Iris pigment epithelial cell (primary cell): ENCODE measurements around the gene GJD2.

Source experiments
- DNase-seq: peaks from one replicate; pipeline ENCODE4 v3.0.0-alpha.2; 2011; ENCODE audit warnings: low read depth

The GJD2 gene

DNA sequence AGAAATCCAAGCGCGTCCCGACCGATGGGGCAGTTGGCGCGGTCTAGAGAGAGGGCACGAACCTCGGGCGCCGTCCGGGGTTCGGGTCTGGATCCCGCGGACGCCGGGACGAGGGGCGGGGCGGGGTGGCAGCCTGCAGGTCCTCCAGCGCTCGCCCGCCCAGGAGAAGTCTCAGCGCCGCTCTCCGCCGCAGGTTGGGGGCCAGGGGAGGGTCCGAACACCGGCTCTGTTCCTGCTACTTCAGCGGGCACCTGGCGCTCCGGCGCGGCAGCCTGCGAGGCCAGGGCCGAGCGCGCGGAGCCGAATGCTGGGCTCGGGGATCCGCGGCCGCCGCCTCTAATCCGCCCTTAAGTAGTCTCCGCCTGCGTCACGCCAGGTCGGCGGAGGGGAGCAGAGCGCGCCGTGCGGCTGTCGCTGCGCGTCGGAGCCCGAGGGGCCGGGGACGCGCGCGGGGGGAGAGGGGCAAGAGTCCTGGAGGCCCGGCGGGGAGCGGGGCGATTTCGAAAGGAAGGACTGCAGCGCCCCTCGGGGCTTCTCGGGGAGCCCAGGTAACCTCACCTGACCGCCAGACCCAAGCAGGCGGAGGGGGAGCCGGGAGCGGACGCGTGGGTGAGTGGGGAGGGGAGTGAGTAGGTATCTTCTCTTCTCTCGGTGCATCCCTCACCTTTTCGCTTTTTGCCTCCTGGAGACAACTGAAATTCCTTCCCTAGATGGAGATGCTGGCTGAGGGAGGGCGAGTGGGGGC lies at the start of gene GJD2:
TSS of gene GJD2 (minus strand) at position 325 of the 745 bp plus-strand sequence. CDS start 510 bp downstream, outside the sequence.
- no peak for DNase-seq

DNA sequence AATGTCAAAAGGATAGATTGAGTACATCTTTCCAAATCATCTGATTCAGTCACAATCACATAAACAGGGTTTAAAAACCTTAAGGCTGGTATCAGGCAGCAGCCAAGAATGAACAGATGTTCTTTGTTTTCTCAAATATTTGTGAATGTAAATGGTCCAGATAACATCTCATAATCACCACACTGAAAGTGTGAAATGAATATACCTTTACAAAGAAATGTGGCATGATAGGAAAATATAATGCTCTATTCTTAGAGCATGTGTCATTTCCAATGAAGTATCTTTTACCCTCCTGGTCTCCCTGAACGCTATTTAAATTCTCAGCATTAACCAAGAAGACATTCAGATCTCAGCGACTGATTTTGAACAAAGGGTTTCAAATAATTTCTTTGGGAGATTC lies 49.3 kb upstream of the GJD2 start:
- DNase-seq = no peak

GRCh38 chr15:34802803-34803750 lies 48.3 kb upstream of the GJD2 start:
- DNase-seq = no peak

GRCh38 chr15:34802371-34802770 lies 47.6 kb upstream of the GJD2 start:
- no peak for DNase-seq

- peak; percentile 10 for DNase-seq
Observed at GRCh38 chr15:34799149-34800101, 44.6 kb upstream of the GJD2 start.

GRCh38 chr15:34796847-34797435 lies 42.1 kb upstream of the GJD2 start:
- DNase-seq = no peak

DNA sequence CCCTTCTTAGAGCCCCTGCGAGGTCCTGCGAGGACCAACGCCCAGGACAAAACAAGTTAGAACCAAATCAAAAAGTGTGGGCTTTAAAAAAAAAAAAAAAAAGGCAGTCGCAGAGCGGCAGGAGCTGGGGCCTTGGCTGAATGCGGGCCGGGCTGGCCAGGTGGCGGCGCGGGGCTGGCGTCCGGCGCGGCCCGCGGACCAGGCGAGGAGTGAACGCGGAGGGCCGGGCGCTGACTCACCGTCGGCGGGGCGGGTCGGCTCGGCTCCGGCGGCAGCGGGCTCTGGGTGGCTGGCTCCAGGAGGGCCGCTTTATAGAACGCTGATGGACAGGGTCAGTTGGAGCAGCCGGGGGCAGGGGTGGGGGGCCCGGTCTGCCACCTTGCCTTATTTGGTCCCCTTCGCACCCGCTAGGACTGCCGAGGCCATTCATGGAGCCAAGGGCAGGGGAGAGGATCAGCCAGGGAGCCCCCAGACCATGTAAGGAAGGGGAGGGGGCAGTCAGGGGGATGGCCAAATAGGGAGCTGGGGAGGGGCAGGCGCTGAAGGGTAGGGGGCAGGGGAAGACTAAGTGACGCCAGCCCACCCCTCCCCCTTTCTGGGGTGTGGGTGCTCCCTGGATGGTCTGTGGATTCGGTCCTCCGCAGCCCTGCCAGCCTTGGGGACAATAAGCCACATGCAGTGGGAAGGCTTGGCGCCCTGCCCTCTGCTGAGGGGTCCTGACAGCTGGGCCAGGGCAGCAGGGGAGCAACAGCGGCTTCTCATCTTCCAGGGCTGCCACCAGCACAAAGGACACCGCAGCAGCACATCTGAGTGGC lies 40.7 kb upstream of the GJD2 start, which contains the start of gene ACTC1:
TSS of gene ACTC1 (minus strand) at position 283 of the 815 bp plus-strand sequence. CDS start 741 bp downstream, outside the sequence.
- peak; percentile 61 for DNase-seq

- DNase-seq = no peak
Observed at GRCh38 chr15:34794590-34795206, 39.9 kb upstream of the GJD2 start.

DNA sequence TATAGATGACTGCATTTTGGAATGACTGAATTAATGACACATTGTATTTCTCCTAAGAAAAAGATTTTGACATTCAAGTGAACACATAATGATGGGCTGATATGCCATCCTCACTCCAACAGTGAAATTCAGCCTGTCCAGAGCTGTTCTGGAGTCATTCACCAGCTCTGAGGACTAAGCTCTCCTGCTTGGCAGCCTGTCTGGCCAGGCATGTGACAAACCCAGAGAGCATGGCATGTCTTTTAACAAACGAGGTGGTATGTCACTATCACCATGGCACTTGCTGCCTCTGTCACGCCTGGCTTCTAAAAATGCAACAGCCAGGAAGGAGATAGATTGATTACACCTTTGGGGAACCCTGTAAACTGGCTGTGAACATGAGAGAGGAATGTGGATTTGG lies 39.1 kb upstream of the GJD2 start:
- DNase-seq = no peak

DNA sequence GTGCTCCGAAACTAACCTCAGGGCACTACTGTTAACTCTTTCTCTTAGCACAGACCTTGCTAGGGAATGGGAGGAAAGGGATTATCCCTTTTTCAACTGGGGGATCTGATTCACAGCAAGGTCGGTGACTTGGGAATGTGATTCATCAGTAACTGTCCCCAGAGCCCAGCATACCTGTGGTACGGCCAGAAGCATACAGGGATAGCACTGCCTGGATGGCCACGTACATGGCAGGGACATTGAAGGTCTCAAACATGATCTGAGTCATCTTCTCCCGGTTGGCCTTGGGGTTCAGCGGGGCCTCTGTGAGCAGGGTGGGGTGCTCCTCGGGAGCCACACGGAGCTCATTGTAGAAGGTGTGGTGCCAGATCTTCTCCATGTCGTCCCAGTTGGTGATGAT lies 38.3 kb upstream of the GJD2 start:
- DNase-seq = no peak

DNA sequence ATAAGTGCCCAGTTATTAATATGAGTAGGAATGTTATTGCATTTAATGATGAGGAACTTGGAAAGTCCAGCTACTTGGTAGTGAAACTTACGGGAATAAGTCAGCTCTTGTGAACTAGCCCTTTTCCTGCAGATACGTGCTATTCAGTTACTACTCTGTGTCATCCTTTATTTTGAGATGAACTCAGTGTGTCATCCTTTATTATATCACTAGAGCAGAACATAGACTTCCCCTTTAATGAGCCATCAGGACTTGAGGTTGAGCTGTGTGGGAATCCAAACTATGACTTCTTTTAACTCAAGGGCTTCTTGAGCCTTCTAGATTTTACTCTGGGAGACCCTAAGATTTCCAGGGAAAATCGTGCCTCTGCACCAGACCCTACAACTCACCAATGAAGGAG lies 36.9 kb upstream of the GJD2 start:
- no peak for DNase-seq

- DNase-seq = no peak
Observed at GRCh38 chr15:34790121-34790520, 35.3 kb upstream of the GJD2 start.

DNA sequence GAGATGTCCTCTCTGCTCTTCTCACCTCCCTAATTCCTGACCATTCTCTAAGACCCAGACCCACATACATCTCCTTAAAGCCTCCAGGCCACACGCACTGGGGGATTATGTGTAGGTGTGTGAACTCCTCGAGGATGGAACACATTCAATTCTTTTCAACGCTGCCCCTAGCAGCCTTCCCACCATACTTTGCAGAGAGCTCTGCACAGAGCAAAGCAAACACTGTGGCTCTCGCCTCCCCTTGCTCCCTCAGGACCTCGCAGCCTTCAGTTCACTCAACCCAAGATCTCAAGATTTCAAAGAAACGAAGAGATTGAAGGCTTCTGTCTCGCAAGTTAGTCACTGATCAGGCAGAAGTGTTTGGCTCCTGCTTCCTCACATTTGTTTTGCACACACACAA lies 34.5 kb upstream of the GJD2 start:
- no peak for DNase-seq

DNA sequence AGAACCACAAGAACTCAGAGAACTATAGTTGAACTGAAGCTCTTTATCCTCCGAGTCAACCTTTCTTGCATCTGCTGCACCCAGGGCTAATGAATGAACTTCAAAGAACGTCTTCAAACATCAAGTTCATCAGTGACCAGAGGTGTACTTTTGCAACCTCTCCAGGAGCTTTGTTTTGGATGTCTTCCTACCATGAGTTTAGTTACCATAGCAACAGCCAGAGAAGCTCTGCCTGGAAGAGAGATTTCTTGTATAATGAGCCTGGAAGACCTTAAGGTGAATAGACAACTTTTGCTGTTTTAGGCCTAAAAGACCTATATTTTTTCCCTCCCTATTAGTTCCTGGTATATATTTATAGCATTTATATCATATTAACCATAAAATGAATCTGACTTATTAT lies 31.4 kb upstream of the GJD2 start:
- no peak for DNase-seq

- DNase-seq = no peak
Observed at GRCh38 chr15:34783991-34784390, 29.2 kb upstream of the GJD2 start.

DNA sequence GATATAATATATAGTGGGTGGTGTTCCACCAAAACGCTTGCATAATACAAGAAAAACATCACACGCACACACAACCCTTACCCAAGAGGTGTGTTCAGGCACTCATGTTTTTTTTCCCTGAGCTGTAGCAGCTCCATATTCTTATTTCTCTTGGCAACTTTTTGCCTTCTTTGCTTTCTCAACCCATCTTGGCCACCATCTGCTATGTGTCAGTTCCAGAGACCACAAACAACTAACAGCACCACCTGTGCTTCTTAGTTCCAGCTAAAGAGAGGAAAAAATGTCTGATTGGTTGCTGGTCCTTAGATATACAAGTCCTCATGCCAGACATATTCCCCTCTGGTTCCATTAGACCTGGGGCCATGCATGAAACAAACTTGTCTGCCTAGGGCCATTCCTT lies 28.6 kb upstream of the GJD2 start:
- no peak for DNase-seq

- DNase-seq = no peak
Observed at GRCh38 chr15:34782901-34783300, 28.1 kb upstream of the GJD2 start.

- no peak for DNase-seq
Observed at GRCh38 chr15:34780725-34781124, 25.9 kb upstream of the GJD2 start.

- no peak for DNase-seq
Observed at GRCh38 chr15:34776606-34777105, 21.9 kb upstream of the GJD2 start.

DNA sequence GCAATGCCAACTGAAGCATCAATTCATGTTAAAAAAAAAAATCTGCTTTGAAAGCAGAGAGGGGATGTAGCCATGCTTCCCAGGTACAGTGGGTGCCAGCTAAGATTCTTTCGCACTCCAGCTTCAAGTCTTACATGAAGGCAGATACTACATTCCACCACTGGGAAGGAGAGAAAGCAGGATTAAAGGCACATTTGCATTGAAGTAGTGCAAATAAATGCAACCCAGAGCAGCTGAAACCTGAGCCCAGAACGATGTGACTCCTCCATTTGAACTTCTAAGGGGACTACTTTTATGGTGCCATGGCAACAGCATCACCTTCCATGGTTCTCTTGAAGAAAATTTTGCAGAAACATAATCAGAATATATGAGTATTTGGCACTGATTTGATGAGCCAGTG lies 19.1 kb upstream of the GJD2 start:
- DNase-seq = no peak
